ENCODE measurements around the gene APLP1. TPM values are rescaled to one million over a fixed set of nuclear protein-coding genes. Genes with fewer than 3 reads are reported as not detected.

APLP1 gene
- total RNA-seq, 1 donor from 2014 or later: 11.5 TPM

DNA sequence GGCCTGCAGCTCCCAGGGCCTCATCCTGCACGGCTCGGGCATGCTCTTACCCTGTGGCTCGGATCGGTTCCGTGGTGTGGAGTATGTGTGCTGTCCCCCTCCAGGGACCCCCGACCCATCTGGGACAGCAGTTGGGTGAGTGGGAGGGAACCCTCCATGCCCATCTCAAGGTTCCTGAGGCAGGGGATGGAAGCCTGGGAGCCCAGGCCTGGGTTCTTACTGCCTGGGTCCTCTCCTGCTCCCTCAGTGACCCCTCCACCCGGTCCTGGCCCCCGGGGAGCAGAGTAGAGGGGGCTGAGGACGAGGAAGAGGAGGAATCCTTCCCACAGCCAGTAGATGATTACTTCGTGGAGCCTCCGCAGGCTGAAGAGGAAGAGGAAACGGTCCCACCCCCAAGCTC is 3.2 kb downstream of the APLP1 start:
- H3K27me3 Mint-ChIP-seq (ENCODE audit: unreplicated experiment): peaks cover 26% of the 10 kb centered on the region
- no peaks in the 10 kb centered on the region for H3K9me3 Mint-ChIP-seq (ENCODE audit: unreplicated experiment)
- H3K4me1 Mint-ChIP-seq (ENCODE audit: unreplicated experiment): peaks cover 6% of the 10 kb centered on the region
- H3K4me3 Mint-ChIP-seq (ENCODE audit: unreplicated experiment): no peak overlapping the region
- no peak for DNase-seq (ENCODE audit: low spot score)
- TF ChIP-seq, protein P1, sequence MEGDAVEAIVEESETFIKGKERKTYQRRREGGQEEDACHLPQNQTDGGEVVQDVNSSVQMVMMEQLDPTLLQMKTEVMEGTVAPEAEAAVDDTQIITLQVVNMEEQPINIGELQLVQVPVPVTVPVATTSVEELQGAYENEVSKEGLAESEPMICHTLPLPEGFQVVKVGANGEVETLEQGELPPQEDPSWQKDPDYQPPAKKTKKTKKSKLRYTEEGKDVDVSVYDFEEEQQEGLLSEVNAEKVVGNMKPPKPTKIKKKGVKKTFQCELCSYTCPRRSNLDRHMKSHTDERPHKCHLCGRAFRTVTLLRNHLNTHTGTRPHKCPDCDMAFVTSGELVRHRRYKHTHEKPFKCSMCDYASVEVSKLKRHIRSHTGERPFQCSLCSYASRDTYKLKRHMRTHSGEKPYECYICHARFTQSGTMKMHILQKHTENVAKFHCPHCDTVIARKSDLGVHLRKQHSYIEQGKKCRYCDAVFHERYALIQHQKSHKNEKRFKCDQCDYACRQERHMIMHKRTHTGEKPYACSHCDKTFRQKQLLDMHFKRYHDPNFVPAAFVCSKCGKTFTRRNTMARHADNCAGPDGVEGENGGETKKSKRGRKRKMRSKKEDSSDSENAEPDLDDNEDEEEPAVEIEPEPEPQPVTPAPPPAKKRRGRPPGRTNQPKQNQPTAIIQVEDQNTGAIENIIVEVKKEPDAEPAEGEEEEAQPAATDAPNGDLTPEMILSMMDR (IDR thresholded peaks at IDR 0.05; ENCODE audit: unreplicated experiment): no peak
- no peak overlapping the region for H3K27ac Mint-ChIP-seq (ENCODE audit: unreplicated experiment)
- H3K36me3 Mint-ChIP-seq (ENCODE audit: low read depth, unreplicated experiment): peaks cover 4% of the 10 kb centered on the region

DNA sequence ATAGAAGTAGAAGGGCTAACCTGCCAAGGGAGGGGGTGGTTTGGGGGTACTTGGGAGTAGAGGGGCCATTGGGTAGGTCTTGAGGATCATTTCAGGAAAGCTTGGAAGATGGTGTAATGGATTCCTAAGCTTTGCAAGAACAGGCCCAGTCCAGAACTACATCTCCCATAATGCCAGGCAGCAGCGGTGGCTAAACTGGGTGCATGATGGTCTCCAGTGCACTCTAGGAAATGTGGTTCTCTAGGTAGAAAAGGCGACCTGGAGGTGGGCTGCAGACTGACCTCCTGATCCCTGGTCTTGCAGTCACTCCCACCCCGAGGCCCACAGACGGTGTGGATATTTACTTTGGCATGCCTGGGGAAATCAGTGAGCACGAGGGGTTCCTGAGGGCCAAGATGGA is 3.8 kb downstream of the APLP1 start:
- Mint-ChIP-seq H3K27ac (ENCODE audit: unreplicated experiment) (no peak overlapping the region), H3K36me3 (ENCODE audit: low read depth, unreplicated experiment) (peaks cover 4% of the 10 kb centered on the region), H3K9me3 (ENCODE audit: unreplicated experiment) (no peaks in the 10 kb centered on the region), H3K27me3 (ENCODE audit: unreplicated experiment) (peaks cover 25% of the 10 kb centered on the region), H3K4me1 (ENCODE audit: unreplicated experiment) (peaks cover 6% of the 10 kb centered on the region), H3K4me3 (ENCODE audit: unreplicated experiment) (no peak overlapping the region)
- TF ChIP-seq, protein P1 (IDR thresholded peaks at IDR 0.05; ENCODE audit: unreplicated experiment): no peak
- no peak for DNase-seq (ENCODE audit: low spot score)

DNA sequence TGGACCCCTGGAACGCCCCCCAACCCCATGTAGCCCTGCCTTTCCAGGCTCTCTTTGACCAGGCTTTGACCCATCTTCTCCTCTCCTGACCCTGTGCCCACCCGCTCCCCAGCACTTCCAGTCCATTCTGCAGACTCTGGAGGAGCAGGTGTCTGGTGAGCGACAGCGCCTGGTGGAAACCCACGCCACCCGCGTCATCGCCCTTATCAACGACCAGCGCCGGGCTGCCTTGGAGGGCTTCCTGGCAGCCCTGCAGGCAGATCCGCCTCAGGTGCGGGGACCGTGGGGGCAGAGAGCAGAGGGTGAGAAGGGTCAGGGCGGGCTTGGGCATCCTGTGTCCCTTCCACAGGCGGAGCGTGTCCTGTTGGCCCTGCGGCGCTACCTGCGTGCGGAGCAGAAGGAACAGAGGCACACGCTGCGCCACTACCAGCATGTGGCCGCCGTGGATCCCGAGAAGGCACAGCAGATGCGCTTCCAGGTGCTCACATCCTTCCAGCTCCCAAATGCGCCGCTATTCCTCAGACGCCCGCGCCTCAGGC is 6.1 kb downstream of the APLP1 start:
- H3K36me3 Mint-ChIP-seq (ENCODE audit: low read depth, unreplicated experiment): no peaks in the 10 kb centered on the region
- H3K27me3 Mint-ChIP-seq (ENCODE audit: unreplicated experiment): peaks cover 16% of the 10 kb centered on the region
- no peaks in the 10 kb centered on the region for H3K9me3 Mint-ChIP-seq (ENCODE audit: unreplicated experiment)
- H3K4me3 Mint-ChIP-seq (ENCODE audit: unreplicated experiment): no peak overlapping the region
- H3K27ac Mint-ChIP-seq (ENCODE audit: unreplicated experiment): no peak overlapping the region
- DNase-seq (ENCODE audit: low spot score): no peak
- TF ChIP-seq, protein P1 (IDR thresholded peaks at IDR 0.05; ENCODE audit: unreplicated experiment): no peak
- H3K4me1 Mint-ChIP-seq (ENCODE audit: unreplicated experiment): peaks cover 6% of the 10 kb centered on the region

DNA sequence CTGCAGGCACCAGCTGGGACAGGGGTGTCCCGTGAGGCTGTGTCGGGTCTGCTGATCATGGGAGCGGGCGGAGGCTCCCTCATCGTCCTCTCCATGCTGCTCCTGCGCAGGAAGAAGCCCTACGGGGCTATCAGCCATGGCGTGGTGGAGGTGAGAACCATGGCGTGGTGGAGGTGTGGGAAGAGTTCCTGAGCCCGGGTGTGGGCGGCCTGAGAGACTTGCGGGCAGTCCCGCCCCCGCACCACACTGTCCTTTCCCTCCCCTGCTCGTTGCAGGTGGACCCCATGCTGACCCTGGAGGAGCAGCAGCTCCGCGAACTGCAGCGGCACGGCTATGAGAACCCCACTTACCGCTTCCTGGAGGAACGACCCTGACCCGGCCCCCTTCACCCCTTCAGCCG is 10.7 kb downstream of the APLP1 start:
- Mint-ChIP-seq H3K27ac (ENCODE audit: unreplicated experiment) (no peak overlapping the region), H3K27me3 (ENCODE audit: unreplicated experiment) (peaks cover 10% of the 10 kb centered on the region), H3K4me3 (ENCODE audit: unreplicated experiment) (no peak overlapping the region), H3K9me3 (ENCODE audit: unreplicated experiment) (no peaks in the 10 kb centered on the region), H3K4me1 (ENCODE audit: unreplicated experiment) (no peaks in the 10 kb centered on the region), H3K36me3 (ENCODE audit: low read depth, unreplicated experiment) (no peaks in the 10 kb centered on the region)
- DNase-seq (ENCODE audit: low spot score): no peak
- TF ChIP-seq, protein P1 (IDR thresholded peaks at IDR 0.05; ENCODE audit: unreplicated experiment): no peak

DNA sequence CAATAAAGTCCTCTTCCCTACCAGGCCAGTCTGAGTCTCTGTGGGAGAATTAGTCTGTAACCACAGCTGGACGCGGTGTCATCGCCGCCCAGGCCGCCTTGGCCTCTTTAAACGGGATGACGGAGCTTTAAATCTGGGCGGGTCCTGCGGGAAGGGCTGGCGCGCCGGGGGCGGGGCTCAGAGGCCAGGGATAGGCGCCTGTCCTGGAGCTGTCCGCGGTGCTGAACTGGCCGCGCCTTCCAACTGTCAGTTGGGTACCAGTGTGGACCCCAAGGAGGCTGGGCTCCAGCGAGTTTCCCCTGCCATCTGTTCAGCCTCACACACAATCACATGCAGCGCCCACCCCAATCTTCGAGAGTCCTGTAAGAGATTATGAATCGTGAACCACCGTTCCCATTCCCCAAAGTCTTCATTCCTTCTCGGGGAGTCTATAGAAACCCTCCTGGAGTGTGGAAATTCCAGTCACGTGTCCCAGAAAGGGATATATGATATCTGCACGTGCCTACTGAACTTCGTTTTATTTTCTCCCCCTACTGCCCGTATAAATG is 11.5 kb downstream of the APLP1 start:
- DNase-seq (ENCODE audit: low spot score): peak; percentile 94
- no peaks in the 10 kb centered on the region for H3K36me3 Mint-ChIP-seq (ENCODE audit: low read depth, unreplicated experiment)
- H3K4me1 Mint-ChIP-seq (ENCODE audit: unreplicated experiment): no peaks in the 10 kb centered on the region
- TF ChIP-seq, protein P1 (IDR thresholded peaks at IDR 0.05; ENCODE audit: unreplicated experiment): no peak
- no peak overlapping the region for H3K4me3 Mint-ChIP-seq (ENCODE audit: unreplicated experiment)
- no peaks in the 10 kb centered on the region for H3K9me3 Mint-ChIP-seq (ENCODE audit: unreplicated experiment)
- H3K27ac Mint-ChIP-seq (ENCODE audit: unreplicated experiment): no peak overlapping the region
- peaks cover 9% of the 10 kb centered on the region for H3K27me3 Mint-ChIP-seq (ENCODE audit: unreplicated experiment)

All from endothelial cell (in vitro differentiated cells).